GM23338 (cell line): Measurements from ENCODE around the gene BTRC. TPM values are rescaled to one million over a fixed set of nuclear protein-coding genes. Genes with fewer than 3 reads are reported as not detected.
A peak's percentile ranks its signal among the peaks of the same experiment; 100 is the strongest.

Source experiments
- ATAC-seq: fragments of 200-7000 bp; cut with Tn5 transposase; 3 replicates; pipeline ENCODE4 v1.9.1; 2020
- DNase-seq: peaks from one replicate; pipeline ENCODE4 v3.0.0-alpha.2; 2015; ENCODE audit warnings: low spot score
- H2AFZ ChIP-seq: fragments of 200-600 bp; sonication (generic); 2 replicates; pipeline ENCODE4 v1.8.0; 2016; ENCODE audit warnings: antibody characterized with exemption, mild to moderate bottlenecking, moderate library complexity
- H3F3A ChIP-seq: fragments of 200-600 bp; sonication (generic); replicated peaks from 2 replicates; pipeline ENCODE4 v1.8.0; 2017; ENCODE audit warnings: antibody characterized with exemption, mixed run types, low read depth
- H3K27ac ChIP-seq: fragments of 200-600 bp; sonication (generic); 2 replicates; pipeline ENCODE4 v1.6.1; 2016; ENCODE audit warnings: low read depth
- H3K27me3 ChIP-seq: fragments of 200-600 bp; sonication (generic); 2 replicates; pipeline ENCODE4 v1.8.0; 2016; ENCODE audit warnings: mild to moderate bottlenecking, mixed run types, moderate library complexity; ENCODE audit not compliant: insufficient read depth
- H3K36me3 ChIP-seq: fragments of 200-600 bp; sonication (generic); 2 replicates; pipeline ENCODE4 v1.8.0; 2016; ENCODE audit warnings: mild to moderate bottlenecking; ENCODE audit not compliant: insufficient read depth
- H3K4me1 ChIP-seq: fragments of 200-600 bp; sonication (generic); 2 replicates; pipeline ENCODE4 v1.8.0; 2016; ENCODE audit warnings: mild to moderate bottlenecking, moderate library complexity; ENCODE audit not compliant: insufficient read depth
- H3K4me2 ChIP-seq: fragments of 200-600 bp; sonication (generic); 2 replicates; pipeline ENCODE4 v1.7.1; 2017; ENCODE audit warnings: mixed run types
- H3K4me3 ChIP-seq: fragments of 200-600 bp; sonication (generic); 2 replicates; pipeline ENCODE4 v1.6.1; 2016; ENCODE audit warnings: mixed run types
- H3K79me2 ChIP-seq: fragments of 200-600 bp; sonication (generic); replicated peaks from 2 replicates; pipeline ENCODE4 v1.8.0; 2017; ENCODE audit warnings: mild to moderate bottlenecking; ENCODE audit not compliant: insufficient read depth
- H3K9me2 ChIP-seq: fragments of 200-600 bp; sonication (generic); 2 replicates; pipeline ENCODE4 v1.8.0; 2017; ENCODE audit not compliant: insufficient read depth
- H4K20me1 ChIP-seq: fragments of 200-600 bp; sonication (generic); replicated peaks from 2 replicates; pipeline ENCODE4 v1.8.0; 2017; ENCODE audit warnings: mild to moderate bottlenecking; ENCODE audit not compliant: insufficient read depth
- H3K27ac Mint-ChIP-seq: 2 replicates; pipeline ENCODE4 v1.8.0; 2020; ENCODE audit warnings: inconsistent platforms, mild to moderate bottlenecking, moderate library complexity, mixed read lengths
- H3K27me3 Mint-ChIP-seq: 3 replicates; pipeline ENCODE4 v1.8.0; 2022; ENCODE audit warnings: low read depth, mild to moderate bottlenecking, moderate library complexity, mixed read lengths, inconsistent platforms; ENCODE audit not compliant: insufficient read depth, poor library complexity
- H3K36me3 Mint-ChIP-seq: 3 replicates; pipeline ENCODE4 v1.8.0; 2021; ENCODE audit warnings: low read depth, mild to moderate bottlenecking, inconsistent platforms, moderate library complexity, mixed read lengths
- H3K4me1 Mint-ChIP-seq: 3 replicates; pipeline ENCODE4 v1.8.0; 2020; ENCODE audit warnings: mild to moderate bottlenecking, inconsistent platforms, mixed read lengths
- H3K4me3 Mint-ChIP-seq: 3 replicates; pipeline ENCODE4 v1.8.0; 2021; ENCODE audit warnings: moderate library complexity, mild to moderate bottlenecking, inconsistent platforms, mixed read lengths
- H3K9me3 Mint-ChIP-seq: 3 replicates; pipeline ENCODE4 v1.8.0; 2020; ENCODE audit warnings: moderate library complexity, mild to moderate bottlenecking, inconsistent platforms, mixed read lengths
- JUNB ChIP-seq: IDR thresholded peaks from one replicate; pipeline ENCODE4 v1.6.1; 2016; ENCODE audit warnings: antibody characterized with exemption; ENCODE audit not compliant: unreplicated experiment
- NANOG ChIP-seq: IDR thresholded peaks from 2 replicates; pipeline ENCODE4 v1.6.1; 2016; ENCODE audit warnings: antibody characterized with exemption, borderline replicate concordance
- ZNF114 ChIP-seq: fragments of 250-450 bp; sonication (Bioruptor Pico); IDR thresholded peaks from 2 replicates; pipeline ENCODE4 v1.5.0; 2020; ENCODE audit warnings: mild to moderate bottlenecking, moderate library complexity
- ZNF331 ChIP-seq: fragments of 250-450 bp; sonication (Bioruptor Pico); IDR thresholded peaks from 2 replicates; pipeline ENCODE4 v1.5.0; 2020; ENCODE audit warnings: low read depth, mild to moderate bottlenecking, moderate library complexity
- polyA plus RNA-seq: library from polyadenylated mRNA; unstranded; fragments of >200 nt; fragmentation: Nextera tagmentation; extraction: Ambion mirVana; gene quantifications from 2 replicates; pipeline ENCODE4 v1.2.1, GENCODE V29; 2016
- total RNA-seq: library from RNA; depleted of rRNA; stranded (reverse); fragments of >200 nt; shearing (Covaris generic); gene quantifications from 2 replicates; pipeline ENCODE4 v1.2.3, GENCODE V29; 2014
- TF ChIP-seq, protein P1 (sequence below), 2 experiments: fragments of 200-600 bp in 1 of 2; sonication (generic) in 1 of 2; conservative IDR thresholded peaks; 2 replicates each; pipeline versions ENCODE4 v1.5.1 to v1.6.1; 2016 to 2017; ENCODE audit warnings: antibody characterized with exemption in 2 of 2, low read depth in 2 of 2, mild to moderate bottlenecking in 2 of 2, moderate library complexity in 1 of 2
- TF ChIP-seq, protein P2 (sequence below): IDR thresholded peaks from 2 replicates; pipeline ENCODE4 v1.6.1; 2016; ENCODE audit warnings: antibody characterized with exemption
- TF ChIP-seq, protein P3 (sequence below): fragments of 250-450 bp; sonication (Bioruptor Pico); IDR thresholded peaks from 2 replicates; pipeline ENCODE4 v1.5.0; 2020; ENCODE audit warnings: mild to moderate bottlenecking, moderate library complexity
- TF ChIP-seq, protein P4 (sequence below): IDR thresholded peaks from one replicate; pipeline ENCODE4 v1.6.1; 2018; ENCODE audit warnings: antibody characterized with exemption; ENCODE audit not compliant: unreplicated experiment

BTRC gene
- total and polyA plus RNA-seq, 2 experiments from 2014 or later, result 10.0 to 17.5 TPM

DNA sequence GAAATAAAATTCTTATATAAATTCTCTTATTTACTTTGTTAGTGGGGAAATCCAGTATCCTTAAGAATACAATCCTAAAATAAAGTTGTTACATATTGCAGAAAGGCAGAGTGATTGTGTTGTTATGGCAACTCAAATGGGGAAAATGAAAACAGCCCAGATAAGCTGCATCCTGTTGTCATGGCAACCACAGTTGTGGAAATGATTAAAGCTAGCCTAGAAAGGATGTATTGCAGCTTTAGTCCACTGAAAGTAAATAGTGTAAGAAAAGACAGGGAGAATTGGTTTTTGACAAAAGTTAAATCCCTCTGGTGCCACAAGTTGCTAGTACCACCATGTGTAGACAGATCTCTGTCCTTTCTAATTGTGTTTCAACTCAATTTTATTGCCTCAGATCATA, 43.2 kb downstream of the BTRC start:
- Histone ChIP-seq H3K4me2 (no peak overlapping the region), H2AFZ (no peak overlapping the region), H3K27ac (no peak overlapping the region), H3K27me3 (no peaks in the 10 kb centered on the region), H4K20me1 (no peaks in the 10 kb centered on the region), H3K36me3 (no peaks in the 10 kb centered on the region), H3F3A (no peaks in the 10 kb centered on the region), H3K4me3 (no peak overlapping the region), H3K79me2 (no peaks in the 10 kb centered on the region; the same call in none of the 2 replicates), H3K9me2 (no peaks in the 10 kb centered on the region), H3K4me1 (no peaks in the 10 kb centered on the region)
- H3K4me3 Mint-ChIP-seq, result no peak overlapping the region
- ATAC-seq (no peak), DNase-seq (peak; percentile 80)
- no peak overlapping the region for H3K27ac Mint-ChIP-seq
- no peaks in the 10 kb centered on the region; the same call in 1 of the 3 replicates for H3K4me1 Mint-ChIP-seq
- H3K9me3 Mint-ChIP-seq, result no peaks in the 10 kb centered on the region
- H3K27me3 Mint-ChIP-seq, result peaks cover 4% of the 10 kb centered on the region
- no peaks in the 10 kb centered on the region for H3K36me3 Mint-ChIP-seq
- TF ChIP-seq, protein P1, sequence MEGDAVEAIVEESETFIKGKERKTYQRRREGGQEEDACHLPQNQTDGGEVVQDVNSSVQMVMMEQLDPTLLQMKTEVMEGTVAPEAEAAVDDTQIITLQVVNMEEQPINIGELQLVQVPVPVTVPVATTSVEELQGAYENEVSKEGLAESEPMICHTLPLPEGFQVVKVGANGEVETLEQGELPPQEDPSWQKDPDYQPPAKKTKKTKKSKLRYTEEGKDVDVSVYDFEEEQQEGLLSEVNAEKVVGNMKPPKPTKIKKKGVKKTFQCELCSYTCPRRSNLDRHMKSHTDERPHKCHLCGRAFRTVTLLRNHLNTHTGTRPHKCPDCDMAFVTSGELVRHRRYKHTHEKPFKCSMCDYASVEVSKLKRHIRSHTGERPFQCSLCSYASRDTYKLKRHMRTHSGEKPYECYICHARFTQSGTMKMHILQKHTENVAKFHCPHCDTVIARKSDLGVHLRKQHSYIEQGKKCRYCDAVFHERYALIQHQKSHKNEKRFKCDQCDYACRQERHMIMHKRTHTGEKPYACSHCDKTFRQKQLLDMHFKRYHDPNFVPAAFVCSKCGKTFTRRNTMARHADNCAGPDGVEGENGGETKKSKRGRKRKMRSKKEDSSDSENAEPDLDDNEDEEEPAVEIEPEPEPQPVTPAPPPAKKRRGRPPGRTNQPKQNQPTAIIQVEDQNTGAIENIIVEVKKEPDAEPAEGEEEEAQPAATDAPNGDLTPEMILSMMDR (conservative IDR thresholded peaks at IDR 0.05; ENCODE audit: low read depth in 2 of 2), result no peak
- TF ChIP-seq JUNB, result no peak
- TF ChIP-seq, protein P2, sequence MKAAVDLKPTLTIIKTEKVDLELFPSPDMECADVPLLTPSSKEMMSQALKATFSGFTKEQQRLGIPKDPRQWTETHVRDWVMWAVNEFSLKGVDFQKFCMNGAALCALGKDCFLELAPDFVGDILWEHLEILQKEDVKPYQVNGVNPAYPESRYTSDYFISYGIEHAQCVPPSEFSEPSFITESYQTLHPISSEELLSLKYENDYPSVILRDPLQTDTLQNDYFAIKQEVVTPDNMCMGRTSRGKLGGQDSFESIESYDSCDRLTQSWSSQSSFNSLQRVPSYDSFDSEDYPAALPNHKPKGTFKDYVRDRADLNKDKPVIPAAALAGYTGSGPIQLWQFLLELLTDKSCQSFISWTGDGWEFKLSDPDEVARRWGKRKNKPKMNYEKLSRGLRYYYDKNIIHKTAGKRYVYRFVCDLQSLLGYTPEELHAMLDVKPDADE, result no peak

DNA sequence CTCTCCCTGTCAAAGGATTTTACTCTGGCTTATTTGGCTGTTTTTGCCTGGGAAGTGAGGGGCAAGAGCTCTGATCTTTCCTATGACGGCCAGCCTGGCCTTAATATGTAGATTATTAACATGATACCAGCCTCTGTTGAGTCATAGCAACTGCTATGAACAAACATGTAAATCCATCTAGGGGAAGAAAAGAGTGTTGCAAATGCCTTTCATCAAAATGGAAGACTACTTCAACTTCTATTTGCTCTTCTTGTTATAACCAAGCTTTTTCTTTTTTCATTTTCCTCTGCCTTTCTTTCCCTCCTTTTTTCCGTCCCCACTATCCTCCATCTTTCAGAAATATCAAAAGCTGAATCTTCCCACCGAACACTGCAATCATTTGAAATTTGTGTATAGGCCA, 46.6 kb downstream of the BTRC start:
- H4K20me1 ChIP-seq, result no peaks in the 10 kb centered on the region
- no peak for ATAC-seq
- no peak overlapping the region for H3K4me2 ChIP-seq
- no peaks in the 10 kb centered on the region for H3K9me2 ChIP-seq
- H3K27ac ChIP-seq, result no peak overlapping the region
- no peak for DNase-seq
- Mint-ChIP-seq H3K36me3 (no peaks in the 10 kb centered on the region; the same call in 2 of the 3 replicates), H3K9me3 (no peaks in the 10 kb centered on the region), H3K27me3 (peaks cover 4% of the 10 kb centered on the region), H3K4me3 (no peak overlapping the region), H3K27ac (peak overlapping the region; percentile 34; the same call in 1 of the 2 replicates), H3K4me1 (peaks cover 8% of the 10 kb centered on the region; the same call in 2 of the 3 replicates)
- H3K79me2 ChIP-seq, result no peaks in the 10 kb centered on the region; the same call in none of the 2 replicates
- no peak overlapping the region for H2AFZ ChIP-seq
- H3K4me1 ChIP-seq, result no peaks in the 10 kb centered on the region
- no peak overlapping the region for H3K4me3 ChIP-seq
- H3F3A ChIP-seq, result no peaks in the 10 kb centered on the region
- no peaks in the 10 kb centered on the region for H3K27me3 ChIP-seq
- H3K36me3 ChIP-seq, result no peaks in the 10 kb centered on the region
- TF ChIP-seq NANOG (no peak), ZNF114 (CRISPR knock-in tag) (no peak), ZNF331 (no peak)
- TF ChIP-seq, protein P3, sequence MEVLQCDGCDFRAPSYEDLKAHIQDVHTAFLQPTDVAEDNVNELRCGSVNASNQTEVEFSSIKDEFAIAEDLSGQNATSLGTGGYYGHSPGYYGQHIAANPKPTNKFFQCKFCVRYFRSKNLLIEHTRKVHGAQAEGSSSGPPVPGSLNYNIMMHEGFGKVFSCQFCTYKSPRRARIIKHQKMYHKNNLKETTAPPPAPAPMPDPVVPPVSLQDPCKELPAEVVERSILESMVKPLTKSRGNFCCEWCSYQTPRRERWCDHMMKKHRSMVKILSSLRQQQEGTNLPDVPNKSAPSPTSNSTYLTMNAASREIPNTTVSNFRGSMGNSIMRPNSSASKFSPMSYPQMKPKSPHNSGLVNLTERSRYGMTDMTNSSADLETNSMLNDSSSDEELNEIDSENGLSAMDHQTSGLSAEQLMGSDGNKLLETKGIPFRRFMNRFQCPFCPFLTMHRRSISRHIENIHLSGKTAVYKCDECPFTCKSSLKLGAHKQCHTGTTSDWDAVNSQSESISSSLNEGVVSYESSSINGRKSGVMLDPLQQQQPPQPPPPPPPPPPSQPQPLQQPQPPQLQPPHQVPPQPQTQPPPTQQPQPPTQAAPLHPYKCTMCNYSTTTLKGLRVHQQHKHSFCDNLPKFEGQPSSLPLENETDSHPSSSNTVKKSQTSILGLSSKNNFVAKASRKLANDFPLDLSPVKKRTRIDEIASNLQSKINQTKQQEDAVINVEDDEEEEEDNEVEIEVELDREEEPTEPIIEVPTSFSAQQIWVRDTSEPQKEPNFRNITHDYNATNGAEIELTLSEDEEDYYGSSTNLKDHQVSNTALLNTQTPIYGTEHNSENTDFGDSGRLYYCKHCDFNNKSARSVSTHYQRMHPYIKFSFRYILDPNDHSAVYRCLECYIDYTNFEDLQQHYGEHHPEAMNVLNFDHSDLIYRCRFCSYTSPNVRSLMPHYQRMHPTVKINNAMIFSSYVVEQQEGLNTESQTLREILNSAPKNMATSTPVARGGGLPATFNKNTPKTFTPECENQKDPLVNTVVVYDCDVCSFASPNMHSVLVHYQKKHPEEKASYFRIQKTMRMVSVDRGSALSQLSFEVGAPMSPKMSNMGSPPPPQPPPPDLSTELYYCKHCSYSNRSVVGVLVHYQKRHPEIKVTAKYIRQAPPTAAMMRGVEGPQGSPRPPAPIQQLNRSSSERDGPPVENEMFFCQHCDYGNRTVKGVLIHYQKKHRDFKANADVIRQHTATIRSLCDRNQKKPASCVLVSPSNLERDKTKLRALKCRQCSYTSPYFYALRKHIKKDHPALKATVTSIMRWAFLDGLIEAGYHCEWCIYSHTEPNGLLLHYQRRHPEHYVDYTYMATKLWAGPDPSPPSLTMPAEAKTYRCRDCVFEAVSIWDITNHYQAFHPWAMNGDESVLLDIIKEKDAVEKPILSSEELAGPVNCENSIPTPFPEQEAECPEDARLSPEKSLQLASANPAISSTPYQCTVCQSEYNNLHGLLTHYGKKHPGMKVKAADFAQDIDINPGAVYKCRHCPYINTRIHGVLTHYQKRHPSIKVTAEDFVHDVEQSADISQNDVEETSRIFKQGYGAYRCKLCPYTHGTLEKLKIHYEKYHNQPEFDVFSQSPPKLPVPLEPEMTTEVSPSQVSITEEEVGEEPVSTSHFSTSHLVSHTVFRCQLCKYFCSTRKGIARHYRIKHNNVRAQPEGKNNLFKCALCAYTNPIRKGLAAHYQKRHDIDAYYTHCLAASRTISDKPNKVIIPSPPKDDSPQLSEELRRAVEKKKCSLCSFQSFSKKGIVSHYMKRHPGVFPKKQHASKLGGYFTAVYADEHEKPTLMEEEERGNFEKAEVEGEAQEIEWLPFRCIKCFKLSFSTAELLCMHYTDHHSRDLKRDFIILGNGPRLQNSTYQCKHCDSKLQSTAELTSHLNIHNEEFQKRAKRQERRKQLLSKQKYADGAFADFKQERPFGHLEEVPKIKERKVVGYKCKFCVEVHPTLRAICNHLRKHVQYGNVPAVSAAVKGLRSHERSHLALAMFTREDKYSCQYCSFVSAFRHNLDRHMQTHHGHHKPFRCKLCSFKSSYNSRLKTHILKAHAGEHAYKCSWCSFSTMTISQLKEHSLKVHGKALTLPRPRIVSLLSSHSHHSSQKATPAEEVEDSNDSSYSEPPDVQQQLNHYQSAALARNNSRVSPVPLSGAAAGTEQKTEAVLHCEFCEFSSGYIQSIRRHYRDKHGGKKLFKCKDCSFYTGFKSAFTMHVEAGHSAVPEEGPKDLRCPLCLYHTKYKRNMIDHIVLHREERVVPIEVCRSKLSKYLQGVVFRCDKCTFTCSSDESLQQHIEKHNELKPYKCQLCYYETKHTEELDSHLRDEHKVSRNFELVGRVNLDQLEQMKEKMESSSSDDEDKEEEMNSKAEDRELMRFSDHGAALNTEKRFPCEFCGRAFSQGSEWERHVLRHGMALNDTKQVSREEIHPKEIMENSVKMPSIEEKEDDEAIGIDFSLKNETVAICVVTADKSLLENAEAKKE (CRISPR knock-in tag), result no peak
- TF ChIP-seq, protein P4, sequence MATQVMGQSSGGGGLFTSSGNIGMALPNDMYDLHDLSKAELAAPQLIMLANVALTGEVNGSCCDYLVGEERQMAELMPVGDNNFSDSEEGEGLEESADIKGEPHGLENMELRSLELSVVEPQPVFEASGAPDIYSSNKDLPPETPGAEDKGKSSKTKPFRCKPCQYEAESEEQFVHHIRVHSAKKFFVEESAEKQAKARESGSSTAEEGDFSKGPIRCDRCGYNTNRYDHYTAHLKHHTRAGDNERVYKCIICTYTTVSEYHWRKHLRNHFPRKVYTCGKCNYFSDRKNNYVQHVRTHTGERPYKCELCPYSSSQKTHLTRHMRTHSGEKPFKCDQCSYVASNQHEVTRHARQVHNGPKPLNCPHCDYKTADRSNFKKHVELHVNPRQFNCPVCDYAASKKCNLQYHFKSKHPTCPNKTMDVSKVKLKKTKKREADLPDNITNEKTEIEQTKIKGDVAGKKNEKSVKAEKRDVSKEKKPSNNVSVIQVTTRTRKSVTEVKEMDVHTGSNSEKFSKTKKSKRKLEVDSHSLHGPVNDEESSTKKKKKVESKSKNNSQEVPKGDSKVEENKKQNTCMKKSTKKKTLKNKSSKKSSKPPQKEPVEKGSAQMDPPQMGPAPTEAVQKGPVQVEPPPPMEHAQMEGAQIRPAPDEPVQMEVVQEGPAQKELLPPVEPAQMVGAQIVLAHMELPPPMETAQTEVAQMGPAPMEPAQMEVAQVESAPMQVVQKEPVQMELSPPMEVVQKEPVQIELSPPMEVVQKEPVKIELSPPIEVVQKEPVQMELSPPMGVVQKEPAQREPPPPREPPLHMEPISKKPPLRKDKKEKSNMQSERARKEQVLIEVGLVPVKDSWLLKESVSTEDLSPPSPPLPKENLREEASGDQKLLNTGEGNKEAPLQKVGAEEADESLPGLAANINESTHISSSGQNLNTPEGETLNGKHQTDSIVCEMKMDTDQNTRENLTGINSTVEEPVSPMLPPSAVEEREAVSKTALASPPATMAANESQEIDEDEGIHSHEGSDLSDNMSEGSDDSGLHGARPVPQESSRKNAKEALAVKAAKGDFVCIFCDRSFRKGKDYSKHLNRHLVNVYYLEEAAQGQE, result no peak
